ENCODE results near the gene PLCB2. TPM values are rescaled to one million over a fixed set of nuclear protein-coding genes. Genes with fewer than 3 reads are reported as not detected.

The PLCB2 gene
- 34.8 and 61.9 TPM in 2 replicates for total RNA-seq (2014; rRNA removed; shearing (Covaris generic))

- DNase-seq (ENCODE audit: low read depth in 1 of 2, low spot score in 2 of 2): peak; percentile 94 to 97
- peaks cover 31% of the 10 kb centered on the region for H3K36me3 ChIP-seq
- peak within 1 kb of the TSS; percentile 96 for H3K27ac ChIP-seq
- H3K27me3 ChIP-seq (replicated peaks): no peaks in the 10 kb centered on the region
- H3K4me3 ChIP-seq: peak within 1 kb of the TSS; percentile 35
- peaks cover 55% of the 10 kb centered on the region for H3K4me1 ChIP-seq (replicated peaks)
- no peaks in the 10 kb centered on the region for H3K9me3 ChIP-seq (replicated peaks)
Observed at GRCh38 chr15:40307421-40308211, at the start of gene PLCB2. Gene PLCB2, minus strand, starts transcription at chr15:40307935. Its CDS starts 263 bp downstream, at chr15:40307672.

GRCh38 chr15:40357246-40357645 lies 49.5 kb upstream of the PLCB2 start:
- Histone ChIP-seq H3K4me1 (replicated peaks) (peaks cover 24% of the 10 kb centered on the region), H3K9me3 (replicated peaks) (peaks cover 6% of the 10 kb centered on the region; the same call in 1 of the 2 replicates), H3K27me3 (replicated peaks) (no peaks in the 10 kb centered on the region), H3K36me3 (no peaks in the 10 kb centered on the region), H3K4me3 (no peak overlapping the region), H3K27ac (no peak overlapping the region)
- DNase-seq (ENCODE audit: low read depth in 1 of 2, low spot score in 2 of 2): no peak

- Histone ChIP-seq H3K36me3 (no peaks in the 10 kb centered on the region), H3K4me3 (no peak overlapping the region), H3K9me3 (replicated peaks) (peaks cover 6% of the 10 kb centered on the region; the same call in 1 of the 2 replicates), H3K4me1 (replicated peaks) (peaks cover 24% of the 10 kb centered on the region), H3K27me3 (replicated peaks) (no peaks in the 10 kb centered on the region), H3K27ac (no peak overlapping the region)
- DNase-seq (ENCODE audit: low read depth in 1 of 2, low spot score in 2 of 2): no peak
Observed at GRCh38 chr15:40355976-40356585, 48.3 kb upstream of the PLCB2 start.

- peak in 1 of 2 experiments; percentile 49 for DNase-seq (ENCODE audit: low read depth in 1 of 2, low spot score in 2 of 2)
- Histone ChIP-seq H3K36me3 (no peaks in the 10 kb centered on the region), H3K4me1 (replicated peaks) (peaks cover 24% of the 10 kb centered on the region), H3K4me3 (no peak overlapping the region), H3K27me3 (replicated peaks) (no peaks in the 10 kb centered on the region), H3K27ac (no peak overlapping the region), H3K9me3 (replicated peaks) (peaks cover 6% of the 10 kb centered on the region; the same call in 1 of the 2 replicates)
Observed at GRCh38 chr15:40354408-40355171, 46.9 kb upstream of the PLCB2 start.

GRCh38 chr15:40353697-40354096 lies 46.0 kb upstream of the PLCB2 start:
- DNase-seq (ENCODE audit: low read depth in 1 of 2, low spot score in 2 of 2): no peak
- Histone ChIP-seq H3K27me3 (replicated peaks) (no peaks in the 10 kb centered on the region), H3K4me1 (replicated peaks) (peaks cover 23% of the 10 kb centered on the region), H3K9me3 (replicated peaks) (peaks cover 6% of the 10 kb centered on the region; the same call in 1 of the 2 replicates), H3K36me3 (no peaks in the 10 kb centered on the region), H3K4me3 (no peak overlapping the region), H3K27ac (no peak overlapping the region)

- H3K36me3 ChIP-seq: no peaks in the 10 kb centered on the region
- no peak overlapping the region for H3K4me3 ChIP-seq
- no peak overlapping the region for H3K27ac ChIP-seq
- no peaks in the 10 kb centered on the region for H3K27me3 ChIP-seq (replicated peaks)
- H3K4me1 ChIP-seq (replicated peaks): peaks cover 10% of the 10 kb centered on the region
- H3K9me3 ChIP-seq (replicated peaks): no peaks in the 10 kb centered on the region
- DNase-seq (ENCODE audit: low read depth in 1 of 2, low spot score in 2 of 2): no peak
Observed at GRCh38 chr15:40352281-40352901, 44.7 kb upstream of the PLCB2 start.

- Histone ChIP-seq H3K4me1 (replicated peaks) (peaks cover 13% of the 10 kb centered on the region), H3K27ac (no peak overlapping the region), H3K9me3 (replicated peaks) (no peaks in the 10 kb centered on the region), H3K27me3 (replicated peaks) (no peaks in the 10 kb centered on the region), H3K4me3 (no peak overlapping the region), H3K36me3 (no peaks in the 10 kb centered on the region)
- no peak for DNase-seq (ENCODE audit: low read depth in 1 of 2, low spot score in 2 of 2)
Observed at GRCh38 chr15:40349163-40349562, 41.4 kb upstream of the PLCB2 start.

- Histone ChIP-seq H3K36me3 (no peaks in the 10 kb centered on the region), H3K27me3 (replicated peaks) (no peaks in the 10 kb centered on the region), H3K4me1 (replicated peaks) (peaks cover 15% of the 10 kb centered on the region), H3K27ac (no peak overlapping the region), H3K9me3 (replicated peaks) (no peaks in the 10 kb centered on the region), H3K4me3 (no peak overlapping the region)
- DNase-seq (ENCODE audit: low read depth in 1 of 2, low spot score in 2 of 2): no peak
Observed at GRCh38 chr15:40348474-40348870, 40.7 kb upstream of the PLCB2 start.

GRCh38 chr15:40347559-40348473 lies 40.1 kb upstream of the PLCB2 start:
- no peak for DNase-seq (ENCODE audit: low read depth in 1 of 2, low spot score in 2 of 2)
- Histone ChIP-seq H3K4me1 (replicated peaks) (peaks cover 21% of the 10 kb centered on the region), H3K4me3 (no peak overlapping the region), H3K27ac (no peak overlapping the region), H3K9me3 (replicated peaks) (no peaks in the 10 kb centered on the region), H3K27me3 (replicated peaks) (no peaks in the 10 kb centered on the region), H3K36me3 (no peaks in the 10 kb centered on the region)

GRCh38 chr15:40346579-40347558 lies 39.1 kb upstream of the PLCB2 start:
- no peaks in the 10 kb centered on the region for H3K9me3 ChIP-seq (replicated peaks)
- H3K27ac ChIP-seq: no peak overlapping the region
- no peaks in the 10 kb centered on the region for H3K36me3 ChIP-seq
- H3K4me1 ChIP-seq (replicated peaks): peaks cover 31% of the 10 kb centered on the region
- no peak for DNase-seq (ENCODE audit: low read depth in 1 of 2, low spot score in 2 of 2)
- H3K27me3 ChIP-seq (replicated peaks): no peaks in the 10 kb centered on the region
- no peak overlapping the region for H3K4me3 ChIP-seq

GRCh38 chr15:40345867-40346578 lies 38.3 kb upstream of the PLCB2 start:
- H3K27ac ChIP-seq: no peak overlapping the region
- no peaks in the 10 kb centered on the region for H3K36me3 ChIP-seq
- no peaks in the 10 kb centered on the region for H3K9me3 ChIP-seq (replicated peaks)
- H3K4me1 ChIP-seq (replicated peaks): peaks cover 39% of the 10 kb centered on the region
- no peaks in the 10 kb centered on the region for H3K27me3 ChIP-seq (replicated peaks)
- DNase-seq (ENCODE audit: low read depth in 1 of 2, low spot score in 2 of 2): no peak
- no peak overlapping the region for H3K4me3 ChIP-seq
